ENCODE measurements around the gene MANF. TPM values are rescaled to one million over a fixed set of nuclear protein-coding genes. Genes with fewer than 3 reads are reported as not detected.

Gene MANF
- total and polyA plus RNA-seq, 2 of the 13 experiments (the other 11 are each of a cell fraction or from before 2014, with no cell fraction given): 55.4 to 269 TPM

DNA sequence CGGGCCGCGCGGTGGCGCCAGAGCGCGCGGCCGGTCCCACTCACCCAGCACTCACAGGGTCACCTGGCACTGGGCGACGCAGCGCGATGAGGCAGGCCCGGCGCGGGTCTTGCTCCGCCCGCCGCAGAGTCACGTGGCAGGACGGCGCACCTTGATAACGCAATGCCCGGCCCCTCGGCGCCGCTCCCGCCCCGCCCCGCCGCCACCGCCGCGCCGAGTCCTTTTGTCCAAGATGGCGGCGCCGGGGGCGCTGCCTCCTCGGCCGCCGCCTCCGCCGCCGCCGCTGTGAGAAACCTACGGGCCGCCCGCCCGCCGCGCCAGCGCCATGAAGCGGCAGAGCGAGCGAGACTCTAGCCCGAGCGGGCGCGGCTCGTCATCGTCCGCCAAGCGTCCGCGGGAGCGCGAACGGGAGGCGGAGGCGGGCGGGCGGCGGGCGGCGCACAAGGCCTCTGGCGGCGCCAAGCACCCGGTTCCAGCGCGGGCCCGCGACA, 6.0 kb downstream of the MANF start, which contains the start of gene RBM15B (continued):
- TF ChIP-seq FOXC1 (CRISPR knock-in tag; IDR thresholded peaks at IDR 0.05; ENCODE audit: borderline replicate concordance) (no peak), ZNF12 (CRISPR knock-in tag; IDR thresholded peaks at IDR 0.05) (no peak), ZSCAN29 (CRISPR knock-in tag; conservative IDR thresholded peaks at IDR 0.05) (0 out of 2 replicates have a peak, but pooled peaks have one; percentile 23), ZNF639 (CRISPR knock-in tag; conservative IDR thresholded peaks at IDR 0.05) (peak; percentile 47; the same call in 1 of the 2 replicates), ZNF430 (CRISPR knock-in tag; IDR thresholded peaks at IDR 0.05) (no peak), NRL (CRISPR knock-in tag; IDR thresholded peaks at IDR 0.05; ENCODE audit: borderline replicate concordance) (no peak), ZFP91 (CRISPR knock-in tag; IDR thresholded peaks at IDR 0.05; ENCODE audit: borderline replicate concordance) (peak; percentile 84), HNRNPL (IDR thresholded peaks at IDR 0.05; ENCODE audit: low read depth, low read length) (0 out of 2 replicates have a peak, but pooled peaks have one; percentile 42), ZNF317 (CRISPR knock-in tag; IDR thresholded peaks at IDR 0.05) (peak; percentile 70; the same call in 1 of the 2 replicates), EHMT2 (IDR thresholded peaks at IDR 0.05; ENCODE audit: borderline replicate concordance, low read depth, low read length) (no peak), THAP8 (CRISPR knock-in tag; IDR thresholded peaks at IDR 0.05; ENCODE audit: borderline replicate concordance) (no peak), WIZ (CRISPR knock-in tag; IDR thresholded peaks at IDR 0.05) (no peak), KAT7 (CRISPR knock-in tag; IDR thresholded peaks at IDR 0.05; ENCODE audit: borderline replicate concordance) (peak; percentile 86; the same call in 1 of the 2 replicates), ZNF792 (CRISPR knock-in tag; IDR thresholded peaks at IDR 0.05) (peak; percentile 60; the same call in 1 of the 2 replicates), ZNF225 (CRISPR knock-in tag; IDR thresholded peaks at IDR 0.05) (peak; percentile 16; the same call in 1 of the 2 replicates)
- TF ChIP-seq, protein P1, sequence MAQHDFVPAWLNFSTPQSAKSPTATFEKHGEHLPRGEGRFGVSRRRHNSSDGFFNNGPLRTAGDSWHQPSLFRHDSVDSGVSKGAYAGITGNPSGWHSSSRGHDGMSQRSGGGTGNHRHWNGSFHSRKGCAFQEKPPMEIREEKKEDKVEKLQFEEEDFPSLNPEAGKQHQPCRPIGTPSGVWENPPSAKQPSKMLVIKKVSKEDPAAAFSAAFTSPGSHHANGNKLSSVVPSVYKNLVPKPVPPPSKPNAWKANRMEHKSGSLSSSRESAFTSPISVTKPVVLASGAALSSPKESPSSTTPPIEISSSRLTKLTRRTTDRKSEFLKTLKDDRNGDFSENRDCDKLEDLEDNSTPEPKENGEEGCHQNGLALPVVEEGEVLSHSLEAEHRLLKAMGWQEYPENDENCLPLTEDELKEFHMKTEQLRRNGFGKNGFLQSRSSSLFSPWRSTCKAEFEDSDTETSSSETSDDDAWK (CRISPR knock-in tag; IDR thresholded peaks at IDR 0.05): no peak

All from HepG2 (cell line).